ENCODE results near the gene CXCR4. TPM values are rescaled to one million over a fixed set of nuclear protein-coding genes. Genes with fewer than 3 reads are reported as not detected.

Gene CXCR4
- total RNA-seq, result 100 to 1,000 TPM; 582 to 848 (median 741) TPM
- total RNA-seq (2013), result 422 TPM

GRCh38 chr2:136117909-136118818, at the start of gene CXCR4:
TSS of gene CXCR4 (minus strand) at chr2:136118149. CDS start at chr2:136118060, 89 bp downstream.
- H3K27ac Mint-ChIP-seq, result peak within 1 kb of the TSS; percentile 85 to 90
- Histone ChIP-seq H3K27ac (ENCODE audit: low read length) (peak within 1 kb of the TSS; percentile 98), H3K27me3 (ENCODE audit: control insufficient read depth, insufficient read depth, low read length) (no peaks in the 10 kb centered on the region), H3K36me3 (ENCODE audit: control insufficient read depth, insufficient read depth, low read length) (peaks cover 25% of the 10 kb centered on the region), H3K9me3 (ENCODE audit: control insufficient read depth, insufficient read depth, low read length) (no peaks in the 10 kb centered on the region), H3K4me3 (ENCODE audit: low read length) (peak within 1 kb of the TSS; percentile 98), H3K4me1 (ENCODE audit: control insufficient read depth, insufficient read depth, low read length) (peaks cover 32% of the 10 kb centered on the region)
- H3K36me3 Mint-ChIP-seq, result peaks cover 8% of the 10 kb centered on the region
- under 1% methylated on average over 49 of the region's 50 CpGs for WGBS (ENCODE audit: insufficient coverage)
- H3K4me1 Mint-ChIP-seq, result peaks cover 31 to 55% of the 10 kb centered on the region in 2 donors
- H3K9me3 Mint-ChIP-seq, result no peaks in the 10 kb centered on the region
- H3K27me3 Mint-ChIP-seq (ENCODE audit: low read depth in 2 of 2), result no peaks in the 10 kb centered on the region
- intact Hi-C loops (cut with micrococcal nuclease), result loop anchor here (1.0 to 10.0 kb wide), 10 partner anchors 11 to 376 kb away; partner anchors contain the start of gene UBXN4
- no peak for TF ChIP-seq CTCF (IDR thresholded peaks at IDR 0.05)
- peak within 1 kb of the TSS; percentile 90 for H3K4me3 Mint-ChIP-seq
- DNase-seq, result peak; percentile 88 to 93
- peak; percentile 26 to 49 (median 31) for ATAC-seq

GRCh38 chr2:136164280-136164776, 46.4 kb upstream of the CXCR4 start:
- TF ChIP-seq CTCF (IDR thresholded peaks at IDR 0.05), result no peak
- H3K36me3 Mint-ChIP-seq, result no peaks in the 10 kb centered on the region

GRCh38 chr2:136162438-136162837, 44.5 kb upstream of the CXCR4 start:
- no peak for TF ChIP-seq CTCF (IDR thresholded peaks at IDR 0.05)
- ATAC-seq (no peak), DNase-seq (peak in 1 of 2 donors; percentile 15)
- Mint-ChIP-seq H3K9me3 (no peaks in the 10 kb centered on the region), H3K4me1 (peaks cover 7 to 12% of the 10 kb centered on the region in 2 donors), H3K27ac (no peak overlapping the region), H3K4me3 (no peak overlapping the region), H3K36me3 (no peaks in the 10 kb centered on the region), H3K27me3 (ENCODE audit: low read depth in 2 of 2) (no peaks in the 10 kb centered on the region)
- H3K4me3 ChIP-seq (ENCODE audit: low read length), result no peak overlapping the region
- no peaks in the 10 kb centered on the region for H3K27me3 ChIP-seq (ENCODE audit: control insufficient read depth, insufficient read depth, low read length)
- WGBS (ENCODE audit: insufficient coverage), result no CpG with 5 or more reads among the region's 1 CpG
- H3K36me3 ChIP-seq (ENCODE audit: control insufficient read depth, insufficient read depth, low read length), result no peaks in the 10 kb centered on the region
- intact Hi-C loops (cut with micrococcal nuclease), result no loop called here
- H3K27ac ChIP-seq (ENCODE audit: low read length), result no peak overlapping the region
- no peaks in the 10 kb centered on the region for H3K9me3 ChIP-seq (ENCODE audit: control insufficient read depth, insufficient read depth, low read length)
- no peaks in the 10 kb centered on the region for H3K4me1 ChIP-seq (ENCODE audit: control insufficient read depth, insufficient read depth, low read length)

More at GRCh38 chr2:136164280-136164776, 46.4 kb upstream of the CXCR4 start:
- peaks cover 7 to 12% of the 10 kb centered on the region in 2 donors for H3K4me1 Mint-ChIP-seq
- H3K9me3 Mint-ChIP-seq, result no peaks in the 10 kb centered on the region
- H3K27me3 Mint-ChIP-seq (ENCODE audit: low read depth in 2 of 2), result peaks cover 0 to 4% of the 10 kb centered on the region in 2 donors
- Histone ChIP-seq H3K9me3 (ENCODE audit: control insufficient read depth, insufficient read depth, low read length) (no peaks in the 10 kb centered on the region), H3K4me3 (ENCODE audit: low read length) (no peak overlapping the region), H3K4me1 (ENCODE audit: control insufficient read depth, insufficient read depth, low read length) (no peaks in the 10 kb centered on the region), H3K27ac (ENCODE audit: low read length) (no peak overlapping the region), H3K27me3 (ENCODE audit: control insufficient read depth, insufficient read depth, low read length) (no peaks in the 10 kb centered on the region), H3K36me3 (ENCODE audit: control insufficient read depth, insufficient read depth, low read length) (no peaks in the 10 kb centered on the region)
- H3K4me3 Mint-ChIP-seq, result no peak overlapping the region
- WGBS (ENCODE audit: insufficient coverage), result 100% methylated on average over 4 of the region's 5 CpGs
- no peak overlapping the region for H3K27ac Mint-ChIP-seq
- intact Hi-C loops (cut with micrococcal nuclease), result no loop called here
- ATAC-seq (no peak), DNase-seq (no peak)
